Stimulated activated CD8-positive, alpha-beta memory T cell treated with anti-CD3 and anti-CD28 coated beads, Interleukin-15, amount 100 ng/mL, for 4 hours (primary cell): ENCODE data around the gene IL9R.
"Not testable (repeated sequence)": the region's sequence is repeated elsewhere in the genome, so short reads cannot be mapped to it uniquely, and the experiment has no call there.

Experiments used
- DNase-seq, 2 donors: peaks; one replicate each; pipeline ENCODE4 v3.0.0-alpha.2; 2020; ENCODE audit warnings: low read depth in 2 of 2

The IL9R gene

GRCh38 chrX:155998761-155999510, 1.4 kb downstream of the IL9R start:
- no peak for DNase-seq

GRCh38 chrX:155999751-156000150, 2.3 kb downstream of the IL9R start:
- not testable (repeated sequence) for DNase-seq

- no peak for DNase-seq
Measured at GRCh38 chrX:156000361-156000926, 2.9 kb downstream of the IL9R start.

- DNase-seq, result no peak
Measured at GRCh38 chrX:156001001-156001666, 3.6 kb downstream of the IL9R start.

GRCh38 chrX:156001667-156002021, 4.1 kb downstream of the IL9R start:
- no peak for DNase-seq

GRCh38 chrX:156002507-156002906, 5.0 kb downstream of the IL9R start:
- no peak for DNase-seq

GRCh38 chrX:156003486-156004185, 6.1 kb downstream of the IL9R start:
- no peak for DNase-seq

GRCh38 chrX:156004256-156004655, 6.8 kb downstream of the IL9R start:
- no peak for DNase-seq

GRCh38 chrX:156004740-156005139, 7.2 kb downstream of the IL9R start:
- DNase-seq, result no peak

GRCh38 chrX:156005144-156005543, 7.6 kb downstream of the IL9R start:
- DNase-seq, result no peak

GRCh38 chrX:156006468-156006867, 9.0 kb downstream of the IL9R start:
- DNase-seq, result not testable (repeated sequence)

GRCh38 chrX:156008379-156008778, 10.9 kb downstream of the IL9R start:
- not testable (repeated sequence) for DNase-seq

- DNase-seq, result no peak
Measured at GRCh38 chrX:156008915-156009314, 11.4 kb downstream of the IL9R start.

- not testable (repeated sequence) for DNase-seq
Measured at GRCh38 chrX:156009691-156010090, 12.2 kb downstream of the IL9R start.

- not testable (repeated sequence) for DNase-seq
Measured at GRCh38 chrX:156013286-156013953, 15.9 kb downstream of the IL9R start.

- DNase-seq, result not testable (repeated sequence)
Measured at GRCh38 chrX:156019846-156020245, 22.4 kb downstream of the IL9R start.

GRCh38 chrX:156023002-156023401, 25.5 kb downstream of the IL9R start:
- DNase-seq, result not testable (repeated sequence)

- DNase-seq, result not testable (repeated sequence)
Measured at GRCh38 chrX:156024949-156025492, 27.5 kb downstream of the IL9R start.

GRCh38 chrX:156028653-156029237, 31.2 kb downstream of the IL9R start:
- DNase-seq, result not testable (repeated sequence)

- DNase-seq, result not testable (repeated sequence)
Measured at GRCh38 chrX:156029296-156029695, 31.8 kb downstream of the IL9R start.
